Liver (tissue), 1 donor: ENCODE measurements around the gene SEMA5A.

Experiments used
- YY1 ChIP-seq: IDR thresholded peaks from 2 replicates; pipeline ENCODE4 v1.6.1; 2016; ENCODE audit warnings: antibody characterized with exemption, mild to moderate bottlenecking
- TF ChIP-seq, protein P1 (sequence below): IDR thresholded peaks from 2 replicates; pipeline ENCODE4 v1.6.1; 2016; ENCODE audit warnings: antibody characterized with exemption

DNA sequence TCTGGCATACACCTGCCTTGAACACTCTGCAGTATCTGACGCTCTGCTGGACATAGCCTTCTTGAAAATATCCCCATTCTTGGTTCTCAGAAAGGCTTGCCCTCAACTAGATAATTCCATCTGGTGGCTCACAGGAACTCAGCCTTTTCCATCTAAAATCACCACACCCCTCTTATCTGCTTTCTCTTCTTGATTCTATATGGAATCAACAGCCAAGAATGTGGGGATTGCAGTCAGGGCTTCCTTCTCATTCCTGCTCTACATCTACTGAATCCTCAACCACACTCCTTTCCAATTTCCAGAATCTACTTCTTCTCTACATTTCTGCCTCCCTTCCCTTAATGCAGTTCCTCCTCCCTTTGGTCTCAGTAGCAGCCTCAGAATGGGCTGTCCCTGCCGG lies 170.1 kb downstream of the SEMA5A start:
- TF ChIP-seq, protein P1, sequence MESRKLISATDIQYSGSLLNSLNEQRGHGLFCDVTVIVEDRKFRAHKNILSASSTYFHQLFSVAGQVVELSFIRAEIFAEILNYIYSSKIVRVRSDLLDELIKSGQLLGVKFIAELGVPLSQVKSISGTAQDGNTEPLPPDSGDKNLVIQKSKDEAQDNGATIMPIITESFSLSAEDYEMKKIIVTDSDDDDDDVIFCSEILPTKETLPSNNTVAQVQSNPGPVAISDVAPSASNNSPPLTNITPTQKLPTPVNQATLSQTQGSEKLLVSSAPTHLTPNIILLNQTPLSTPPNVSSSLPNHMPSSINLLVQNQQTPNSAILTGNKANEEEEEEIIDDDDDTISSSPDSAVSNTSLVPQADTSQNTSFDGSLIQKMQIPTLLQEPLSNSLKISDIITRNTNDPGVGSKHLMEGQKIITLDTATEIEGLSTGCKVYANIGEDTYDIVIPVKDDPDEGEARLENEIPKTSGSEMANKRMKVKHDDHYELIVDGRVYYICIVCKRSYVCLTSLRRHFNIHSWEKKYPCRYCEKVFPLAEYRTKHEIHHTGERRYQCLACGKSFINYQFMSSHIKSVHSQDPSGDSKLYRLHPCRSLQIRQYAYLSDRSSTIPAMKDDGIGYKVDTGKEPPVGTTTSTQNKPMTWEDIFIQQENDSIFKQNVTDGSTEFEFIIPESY = no peak
- TF ChIP-seq YY1 = no peak
